Endothelial cell of umbilical vein (primary cell): ENCODE results near the gene MYH14. TPM values are rescaled to one million over a fixed set of nuclear protein-coding genes. Genes with fewer than 3 reads are reported as not detected.
"Not testable (repeated sequence)": the region's sequence is repeated elsewhere in the genome, so short reads cannot be mapped to it uniquely, and the experiment has no call there.

Experiments
- BruUV-seq: library from RNA; stranded (reverse); fragments of 400-500 nt; replicated peaks from 2 replicates; lab custom pipeline; 2021; lab: Mats Ljungman, UMichigan
- CTCF ChIA-PET: fragments of 300-600, 350-600 bp; sonication (Branson Sonifier 250); formaldehyde crosslinking; loops from one replicate; lab custom pipeline; 2021; ENCODE audit warnings: antibody characterized with exemption, inconsistent platforms; lab: Charles Lee
- POLR2A ChIA-PET: fragments of 300-600, 350-600 bp; sonication (Branson Sonifier 250); formaldehyde crosslinking; loops from one replicate; lab custom pipeline; 2021; ENCODE audit warnings: antibody characterized with exemption, inconsistent platforms; lab: Charles Lee
- DNase-seq: peaks from one replicate; pipeline ENCODE4 v3.0.0-alpha.2; 2011; ENCODE audit warnings: low read depth, low spot score
- FAIRE-seq: peaks from 2 replicates; lab custom pipeline; 2011; peaks lifted over from hg19 to GRCh38; lab: Jason Lieb, UNC
- H2AFZ ChIP-seq: 2 replicates; pipeline ENCODE4 v1.6.0; 2012; ENCODE audit warnings: low read depth, low read length, control low read depth, inconsistent platforms
- H3K27ac ChIP-seq: 2 replicates; pipeline ENCODE4 v1.5.1; 2011; ENCODE audit warnings: low read depth, mild to moderate bottlenecking, control low read depth, low read length, moderate library complexity; ENCODE audit not compliant: insufficient read depth
- H3K27me3 ChIP-seq, 2 experiments: 2 replicates each; pipeline versions ENCODE4 v1.6.0 to v1.6.1; 2011; ENCODE audit warnings: low read length in 2 of 2, mixed read lengths in 1 of 2; ENCODE audit not compliant: control insufficient read depth in 2 of 2, insufficient read depth in 2 of 2
- H3K36me3 ChIP-seq, 2 experiments: 2 replicates in 1 of 2; 3 replicates in 1 of 2; pipeline ENCODE4 v1.5.1; 2011; ENCODE audit warnings: low read length in 2 of 2, mild to moderate bottlenecking in 1 of 2, moderate library complexity in 1 of 2; ENCODE audit not compliant: control insufficient read depth in 2 of 2, insufficient read depth in 2 of 2; ENCODE audit errors: extremely low read depth in 1 of 2
- H3K4me1 ChIP-seq: 3 replicates; pipeline ENCODE4 v1.5.1; 2011; ENCODE audit warnings: mild to moderate bottlenecking, low read length; ENCODE audit not compliant: control insufficient read depth, insufficient read depth; ENCODE audit errors: extremely low read depth
- H3K4me2 ChIP-seq: 2 replicates; pipeline ENCODE4 v1.6.1; 2011; ENCODE audit warnings: low read length, control low read depth, mixed read lengths; ENCODE audit not compliant: insufficient read depth
- H3K4me3 ChIP-seq, 3 experiments: fragments of 200-600 bp in 1 of 3; sonication (generic), shearing (Covaris generic) in 1 of 3; replicated peaks in 1 of 3; 2 replicates each; pipeline ENCODE4 v1.5.1; 2011 to 2016; ENCODE audit warnings: control low read depth in 3 of 3, low read length in 3 of 3, mild to moderate bottlenecking in 2 of 3, inconsistent platforms in 1 of 3, low read depth in 1 of 3, moderate library complexity in 1 of 3; ENCODE audit not compliant: insufficient read depth in 1 of 3
- H3K79me2 ChIP-seq: 2 replicates; pipeline ENCODE4 v1.6.0; 2012; ENCODE audit warnings: low read length, inconsistent platforms; ENCODE audit not compliant: control insufficient read depth, insufficient read depth
- H3K9ac ChIP-seq: replicated peaks from 2 replicates; pipeline ENCODE3; 2011; ENCODE audit warnings: low read length, control low read depth; ENCODE audit not compliant: insufficient read depth; ENCODE audit errors: extremely low read depth
- H3K9me1 ChIP-seq: replicated peaks from 3 replicates; pipeline ENCODE4 v1.6.0; 2011; ENCODE audit warnings: mild to moderate bottlenecking, low read length; ENCODE audit not compliant: control insufficient read depth, insufficient read depth; ENCODE audit errors: extremely low read depth
- H3K9me3 ChIP-seq: replicated peaks from 2 replicates; pipeline ENCODE4 v1.5.1; 2012; ENCODE audit warnings: low read length, inconsistent platforms; ENCODE audit not compliant: control insufficient read depth, insufficient read depth
- H4K20me1 ChIP-seq: replicated peaks from 2 replicates; pipeline ENCODE3; 2011; ENCODE audit warnings: mild to moderate bottlenecking, low read length; ENCODE audit not compliant: control insufficient read depth, insufficient read depth; ENCODE audit errors: extremely low read depth
- CTCF ChIP-seq, 2 donors: IDR thresholded peaks; 1 replicate in 1 of 2; 2 replicates in 1 of 2; pipeline ENCODE4 v1.5.1; 2011; ENCODE audit warnings: low read length in 2 of 2, mild to moderate bottlenecking in 2 of 2, moderate library complexity in 2 of 2, control low read depth in 1 of 2, inconsistent platforms in 1 of 2, low read depth in 1 of 2; ENCODE audit not compliant: insufficient read depth in 1 of 2; ENCODE audit errors: extremely low read depth in 1 of 2
- EZH2 ChIP-seq: IDR thresholded peaks from 2 replicates; pipeline ENCODE4 v1.6.1; 2012; ENCODE audit warnings: borderline replicate concordance, low read depth, mild to moderate bottlenecking, moderate library complexity, low read length, inconsistent platforms; ENCODE audit not compliant: severe bottlenecking
- FOS ChIP-seq: IDR thresholded peaks from 2 replicates; pipeline ENCODE4 v1.6.1; 2011; ENCODE audit warnings: mild to moderate bottlenecking, low read length, moderate library complexity, borderline replicate concordance; ENCODE audit not compliant: insufficient read depth
- GATA2 ChIP-seq: IDR thresholded peaks from 2 replicates; pipeline ENCODE4 v1.7.0; 2011; ENCODE audit warnings: low read depth, mild to moderate bottlenecking, moderate library complexity, mixed read lengths, low read length; ENCODE audit not compliant: insufficient read length, insufficient read depth
- JUN ChIP-seq: IDR thresholded peaks from 2 replicates; pipeline ENCODE4 v1.6.1; 2011; ENCODE audit warnings: borderline replicate concordance, low read depth; ENCODE audit not compliant: insufficient read length, insufficient read depth
- MYC ChIP-seq: IDR thresholded peaks from one replicate; pipeline ENCODE4 v1.6.1; 2011; ENCODE audit warnings: mild to moderate bottlenecking, low read depth, low read length
- POLR2A ChIP-seq: IDR thresholded peaks from 2 replicates; pipeline ENCODE4 v1.6.1; 2012; ENCODE audit warnings: low read depth, mild to moderate bottlenecking, control low read depth, low read length
- POLR2AphosphoS5 ChIP-seq: IDR thresholded peaks from 2 replicates; pipeline ENCODE4 v1.6.1; 2012; ENCODE audit warnings: low read depth, mild to moderate bottlenecking, control low read depth, low read length, moderate library complexity; ENCODE audit not compliant: insufficient read depth
- dilution Hi-C: fragments of 300-500 bp; cut with MboI; formaldehyde crosslinking; loops from one replicate; pipeline ENCODE4 v1.15.0; 2019; ENCODE audit warnings: low sequenced_read_pairs; ENCODE audit not compliant: extremely low pct_ligation_motif_present
- intact Hi-C: fragments of 100-400 bp; cut with micrococcal nuclease; formaldehyde crosslinking; loops from one replicate; pipeline ENCODE4 v1.10.0; 2022
- polyA plus RNA-seq, 4 experiments: library from polyadenylated mRNA; depleted of rRNA in 3 of 4; stranded (reverse) in 3 of 4; unstranded in 1 of 4; fragments of >200 nt; gene quantifications; 2 replicates each; pipeline versions ENCODE4 v1.2.1 to v1.2.3, GENCODE V29; 2011 to 2012; ENCODE audit warnings: missing spikeins in 1 of 4
- total RNA-seq: library from RNA; stranded (reverse); gene quantifications from 2 replicates; pipeline ENCODE4 v1.2.3, GENCODE V29; 2021
- TF ChIP-seq, protein P1 (sequence below): IDR thresholded peaks from 2 replicates; pipeline ENCODE4 v1.6.1; 2011; ENCODE audit not compliant: insufficient read depth, insufficient read length

MYH14 gene
- total and polyA plus RNA-seq, 2 donors (not counting 3 experiments of a cell fraction or from before 2014, with no cell fraction given): 0.13 TPM; not detected in 1

GRCh38 chr19:50230379-50231351 is 27.2 kb downstream of the MYH14 start:
- H3K36me3 ChIP-seq: no peaks in the 10 kb centered on the region
- no peaks in the 10 kb centered on the region for H3K79me2 ChIP-seq
- BruUV-seq: no TSS peak
- H3K4me1 ChIP-seq: no peaks in the 10 kb centered on the region
- TF ChIP-seq POLR2AphosphoS5 (no peak), GATA2 (no peak), EZH2 (no peak), FOS (no peak), MYC (no peak), CTCF (IDR thresholded peaks at IDR 0.05; ENCODE audit: extremely low read depth in 1 of 2, insufficient read depth in 1 of 2, low read depth in 1 of 2, low read length in 2 of 2) (no peak), JUN (no peak), POLR2A (no peak)
- TF ChIP-seq, protein P1, sequence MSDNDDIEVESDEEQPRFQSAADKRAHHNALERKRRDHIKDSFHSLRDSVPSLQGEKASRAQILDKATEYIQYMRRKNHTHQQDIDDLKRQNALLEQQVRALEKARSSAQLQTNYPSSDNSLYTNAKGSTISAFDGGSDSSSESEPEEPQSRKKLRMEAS: no peak
- ChIA-PET CTCF (no interaction called here), POLR2A (no interaction called here)
- no peak overlapping the region for H3K4me3 ChIP-seq
- no peak for DNase-seq
- intact Hi-C loops (no loop called here), dilution Hi-C loops (no loop called here)
- no peak overlapping the region for H2AFZ ChIP-seq
- H3K9ac ChIP-seq: no peak overlapping the region
- H3K9me1 ChIP-seq: no peaks in the 10 kb centered on the region
- FAIRE-seq: no peak
- no peak overlapping the region for H3K4me2 ChIP-seq
- no peaks in the 10 kb centered on the region for H3K9me3 ChIP-seq
- H3K27me3 ChIP-seq: no peaks in the 10 kb centered on the region
- H4K20me1 ChIP-seq: no peaks in the 10 kb centered on the region
- H3K27ac ChIP-seq: no peak overlapping the region

DNA sequence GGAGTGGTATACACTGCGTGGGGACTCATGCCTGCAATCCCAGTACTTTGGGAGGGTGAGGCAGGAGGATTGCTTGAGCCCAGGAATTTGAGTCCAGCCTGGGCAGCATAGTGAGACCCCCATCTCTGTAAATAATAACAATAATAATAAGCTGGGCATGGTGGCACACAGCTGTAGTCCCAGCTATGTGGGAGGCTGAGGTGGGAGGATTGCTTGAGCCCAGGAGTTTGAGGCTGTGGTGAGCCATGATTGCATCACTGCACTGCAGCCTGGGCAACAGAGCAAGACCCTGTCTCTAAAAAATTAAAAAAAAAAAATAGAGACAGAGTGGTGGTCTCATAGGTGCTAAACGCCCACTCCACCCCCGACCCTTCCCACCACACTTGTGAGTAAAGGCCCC is 28.0 kb downstream of the MYH14 start:
- H3K9me3 ChIP-seq, H2AFZ ChIP-seq, DNase-seq, H3K27me3 ChIP-seq, POLR2A ChIA-PET, H3K36me3 ChIP-seq, CTCF ChIA-PET, H3K4me2 ChIP-seq, H3K4me1 ChIP-seq, FAIRE-seq, H3K9ac ChIP-seq, H3K27ac ChIP-seq, H3K79me2 ChIP-seq, H3K9me1 ChIP-seq, intact Hi-C loops, H4K20me1 ChIP-seq, H3K4me3 ChIP-seq, BruUV-seq, dilution Hi-C loops: not testable (repeated sequence)
